Measurements from ENCODE around the gene CCDC120. TPM values are rescaled to one million over a fixed set of nuclear protein-coding genes. Genes with fewer than 3 reads are reported as not detected.

The CCDC120 gene
- total RNA-seq, 2 experiments from 2014 or later: 1.4 to 3.6 TPM

DNA sequence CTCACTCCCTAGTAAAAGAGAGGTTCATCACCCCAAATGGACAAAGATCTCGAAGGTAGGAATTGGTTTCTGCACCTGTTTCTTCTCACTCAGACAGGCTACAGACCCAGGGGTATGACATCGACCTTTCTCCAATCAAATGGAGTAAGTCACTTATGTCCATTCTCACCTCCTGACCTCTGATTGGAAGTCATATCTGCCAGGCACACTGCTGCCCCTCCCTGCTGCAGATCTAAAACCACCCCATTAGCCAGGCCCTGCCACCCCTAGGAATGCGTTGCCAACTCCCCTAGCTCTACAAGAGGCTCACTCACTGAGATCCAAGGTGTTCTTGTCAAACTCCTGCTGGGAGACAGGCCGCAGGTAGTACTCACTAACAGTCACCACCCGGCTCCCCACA lies 57.9 kb downstream of the CCDC120 start:
- peaks cover 31% of the 10 kb centered on the region for H3K36me3 ChIP-seq (ENCODE audit: insufficient read depth, low read length)
- DNase-seq (ENCODE audit: low spot score): no peak
- H3K4me2 ChIP-seq (ENCODE audit: low read length): no peak overlapping the region
- POLR2A ChIA-PET: no interaction called here
- BruUV-seq (replicated peaks): no TSS peak
- no peak for TF ChIP-seq EZH2phosphoT487 (IDR thresholded peaks at IDR 0.05; ENCODE audit: borderline replicate concordance, low read depth, low read length)
- TF ChIP-seq, protein P1, sequence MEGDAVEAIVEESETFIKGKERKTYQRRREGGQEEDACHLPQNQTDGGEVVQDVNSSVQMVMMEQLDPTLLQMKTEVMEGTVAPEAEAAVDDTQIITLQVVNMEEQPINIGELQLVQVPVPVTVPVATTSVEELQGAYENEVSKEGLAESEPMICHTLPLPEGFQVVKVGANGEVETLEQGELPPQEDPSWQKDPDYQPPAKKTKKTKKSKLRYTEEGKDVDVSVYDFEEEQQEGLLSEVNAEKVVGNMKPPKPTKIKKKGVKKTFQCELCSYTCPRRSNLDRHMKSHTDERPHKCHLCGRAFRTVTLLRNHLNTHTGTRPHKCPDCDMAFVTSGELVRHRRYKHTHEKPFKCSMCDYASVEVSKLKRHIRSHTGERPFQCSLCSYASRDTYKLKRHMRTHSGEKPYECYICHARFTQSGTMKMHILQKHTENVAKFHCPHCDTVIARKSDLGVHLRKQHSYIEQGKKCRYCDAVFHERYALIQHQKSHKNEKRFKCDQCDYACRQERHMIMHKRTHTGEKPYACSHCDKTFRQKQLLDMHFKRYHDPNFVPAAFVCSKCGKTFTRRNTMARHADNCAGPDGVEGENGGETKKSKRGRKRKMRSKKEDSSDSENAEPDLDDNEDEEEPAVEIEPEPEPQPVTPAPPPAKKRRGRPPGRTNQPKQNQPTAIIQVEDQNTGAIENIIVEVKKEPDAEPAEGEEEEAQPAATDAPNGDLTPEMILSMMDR (conservative IDR thresholded peaks at IDR 0.05; ENCODE audit: low read length): no peak
- no peak overlapping the region for H3K27ac ChIP-seq (ENCODE audit: low read depth, low read length, poor library complexity, severe bottlenecking)
- no peaks in the 10 kb centered on the region for H3K4me1 ChIP-seq (ENCODE audit: insufficient read depth, low read length, poor library complexity, severe bottlenecking)
- no peaks in the 10 kb centered on the region for H3K9me2 ChIP-seq (ENCODE audit: insufficient read depth, low read length)
- H3K79me2 ChIP-seq (ENCODE audit: insufficient read depth, low read depth, low read length): no peaks in the 10 kb centered on the region
- H3K4me3 ChIP-seq (ENCODE audit: low read depth, low read length, poor library complexity, severe bottlenecking): no peak overlapping the region
- intact Hi-C loops (cut with micrococcal nuclease; ENCODE audit: unreplicated experiment): no loop called here
- no peaks in the 10 kb centered on the region for H4K20me1 ChIP-seq (ENCODE audit: insufficient read depth, low read length)
- H2AFZ ChIP-seq (ENCODE audit: low read length): no peak overlapping the region
- CTCF ChIA-PET (ENCODE audit: unreplicated experiment): no interaction called here
- H3K9me3 ChIP-seq (ENCODE audit: low read length): no peaks in the 10 kb centered on the region

DNA sequence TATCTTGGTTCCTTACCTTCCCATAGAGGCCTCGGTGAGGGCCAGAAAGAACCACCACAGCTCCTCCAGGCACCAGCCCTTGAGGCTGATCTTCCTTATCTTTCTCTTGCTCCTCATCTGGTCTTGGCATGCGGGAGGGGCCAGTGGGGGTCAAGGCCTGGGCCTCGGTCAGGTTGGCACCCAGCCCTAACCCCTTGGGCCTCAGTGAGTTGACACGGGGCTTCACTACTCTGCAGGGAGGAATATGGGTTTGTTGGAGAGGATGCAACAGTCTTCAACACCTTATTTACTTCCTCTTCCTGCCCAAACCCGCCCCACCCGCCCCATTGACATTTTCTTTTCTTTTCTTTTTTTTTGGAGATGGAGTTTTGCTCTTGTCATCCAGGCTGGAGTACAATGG lies 58.8 kb downstream of the CCDC120 start:
- no TSS peak for BruUV-seq (replicated peaks)

More for the DNA sequence above, 58.8 kb downstream of the CCDC120 start:
- H2AFZ ChIP-seq (ENCODE audit: low read length): no peak overlapping the region
- no peak for TF ChIP-seq EZH2phosphoT487 (IDR thresholded peaks at IDR 0.05; ENCODE audit: borderline replicate concordance, low read depth, low read length)
- TF ChIP-seq, protein P1 (conservative IDR thresholded peaks at IDR 0.05; ENCODE audit: low read length): no peak
- H3K27ac ChIP-seq (ENCODE audit: low read depth, low read length, poor library complexity, severe bottlenecking): no peak overlapping the region
- H3K36me3 ChIP-seq (ENCODE audit: insufficient read depth, low read length): peaks cover 31% of the 10 kb centered on the region
- no peaks in the 10 kb centered on the region for H4K20me1 ChIP-seq (ENCODE audit: insufficient read depth, low read length)
- no peaks in the 10 kb centered on the region for H3K9me3 ChIP-seq (ENCODE audit: low read length)
- H3K79me2 ChIP-seq (ENCODE audit: insufficient read depth, low read depth, low read length): peaks cover 2% of the 10 kb centered on the region; the same call in 1 of the 2 replicates
- no peak for DNase-seq (ENCODE audit: low spot score)
- no peaks in the 10 kb centered on the region for H3K9me2 ChIP-seq (ENCODE audit: insufficient read depth, low read length)
- H3K4me2 ChIP-seq (ENCODE audit: low read length): no peak overlapping the region
- intact Hi-C loops (cut with micrococcal nuclease; ENCODE audit: unreplicated experiment): no loop called here
- ChIA-PET CTCF (ENCODE audit: unreplicated experiment) (no interaction called here), POLR2A (no interaction called here)
- H3K4me3 ChIP-seq (ENCODE audit: low read depth, low read length, poor library complexity, severe bottlenecking): no peak overlapping the region
- H3K4me1 ChIP-seq (ENCODE audit: insufficient read depth, low read length, poor library complexity, severe bottlenecking): peaks cover 4% of the 10 kb centered on the region

Small RNA genes within 50 kb of the gene (small RNA-seq; reads per million reads assigned to genes)
- gene RNU4-52P: 0.16 reads per million

Other genes with a start within 250 kb of the CCDC120 start
- gene ERAS, start 232.5 kb upstream of the CCDC120 start, total RNA-seq (2014; rRNA removed; shearing (Covaris generic)): 0.26 and 0.60 TPM in 2 replicates
- 0.30 TPM in 1 of 2 replicates, not detected in the other for gene ERAS, start 232.5 kb upstream of the CCDC120 start, total RNA-seq (2022)
- not detected in 2 replicates for gene PCSK1N, start 223.4 kb upstream of the CCDC120 start, total RNA-seq (2014; rRNA removed; shearing (Covaris generic))
- not detected in 2 replicates for gene PCSK1N, start 223.4 kb upstream of the CCDC120 start, total RNA-seq (2022)
- 54.3 and 83.3 TPM in 2 replicates for gene TIMM17B, start 161.2 kb upstream of the CCDC120 start, total RNA-seq (2014; rRNA removed; shearing (Covaris generic))
- gene TIMM17B, start 161.2 kb upstream of the CCDC120 start, total RNA-seq (2022): 79.3 and 90.0 TPM in 2 replicates
- 72.7 and 90.5 TPM in 2 replicates for gene PQBP1, start 161.1 kb upstream of the CCDC120 start, total RNA-seq (2014; rRNA removed; shearing (Covaris generic))
- 79.6 and 93.0 TPM in 2 replicates for gene PQBP1, start 161.1 kb upstream of the CCDC120 start, total RNA-seq (2022)
- gene SLC35A2, start 147.4 kb upstream of the CCDC120 start, total RNA-seq (2014; rRNA removed; shearing (Covaris generic)): 7.1 and 9.9 TPM in 2 replicates
- gene SLC35A2, start 147.4 kb upstream of the CCDC120 start, total RNA-seq (2022): 18.4 and 22.2 TPM in 2 replicates
- gene PIM2, start 140.0 kb upstream of the CCDC120 start, total RNA-seq (2014; rRNA removed; shearing (Covaris generic)): 41.7 and 60.3 TPM in 2 replicates
- 146 and 148 TPM in 2 replicates for gene PIM2, start 140.0 kb upstream of the CCDC120 start, total RNA-seq (2022)
- gene OTUD5, start 101.4 kb upstream of the CCDC120 start, total RNA-seq (2014; rRNA removed; shearing (Covaris generic)): 33.3 and 38.5 TPM in 2 replicates
- 51.7 and 55.7 TPM in 2 replicates for gene OTUD5, start 101.4 kb upstream of the CCDC120 start, total RNA-seq (2022)
- 4.0 and 7.6 TPM in 2 replicates for gene KCND1, start 87.2 kb upstream of the CCDC120 start, total RNA-seq (2014; rRNA removed; shearing (Covaris generic))
- 8.8 and 13.6 TPM in 2 replicates for gene KCND1, start 87.2 kb upstream of the CCDC120 start, total RNA-seq (2022)
- 27.5 and 42.7 TPM in 2 replicates for gene GRIPAP1, start 56.7 kb upstream of the CCDC120 start, total RNA-seq (2014; rRNA removed; shearing (Covaris generic))
- gene GRIPAP1, start 56.7 kb upstream of the CCDC120 start, total RNA-seq (2022): 95.9 and 98.3 TPM in 2 replicates
- gene TFE3, start 15.6 kb upstream of the CCDC120 start, total RNA-seq (2014; rRNA removed; shearing (Covaris generic)): 7.6 and 10.2 TPM in 2 replicates
- gene TFE3, start 15.6 kb upstream of the CCDC120 start, total RNA-seq (2022): 19.0 and 19.8 TPM in 2 replicates
- gene PRAF2, start 15.0 kb downstream of the CCDC120 start, total RNA-seq (2014; rRNA removed; shearing (Covaris generic)): 2.3 and 8.1 TPM in 2 replicates
- 17.5 and 20.3 TPM in 2 replicates for gene PRAF2, start 15.0 kb downstream of the CCDC120 start, total RNA-seq (2022)
- gene WDR45, start 20.9 kb downstream of the CCDC120 start, total RNA-seq (2014; rRNA removed; shearing (Covaris generic)): 32.4 and 37.6 TPM in 2 replicates
- gene WDR45, start 20.9 kb downstream of the CCDC120 start, total RNA-seq (2022): 46.2 and 48.7 TPM in 2 replicates
- 18.8 and 27.5 TPM in 2 replicates for gene GPKOW, start 64.7 kb downstream of the CCDC120 start, total RNA-seq (2014; rRNA removed; shearing (Covaris generic))
- gene GPKOW, start 64.7 kb downstream of the CCDC120 start, total RNA-seq (2022): 16.8 and 17.7 TPM in 2 replicates
- gene MAGIX, start 103.8 kb downstream of the CCDC120 start, total RNA-seq (2014; rRNA removed; shearing (Covaris generic)): 0.85 and 1.0 TPM in 2 replicates
- gene MAGIX, start 103.8 kb downstream of the CCDC120 start, total RNA-seq (2022): 1.1 and 1.7 TPM in 2 replicates
- 16.7 and 21.2 TPM in 2 replicates for gene PLP2, start 112.9 kb downstream of the CCDC120 start, total RNA-seq (2014; rRNA removed; shearing (Covaris generic))
- gene PLP2, start 112.9 kb downstream of the CCDC120 start, total RNA-seq (2022): 54.3 and 56.9 TPM in 2 replicates
- gene PRICKLE3, start 127.4 kb downstream of the CCDC120 start, total RNA-seq (2014; rRNA removed; shearing (Covaris generic)): 9.9 and 10.6 TPM in 2 replicates
- 11.0 and 16.7 TPM in 2 replicates for gene PRICKLE3, start 127.4 kb downstream of the CCDC120 start, total RNA-seq (2022)
- gene SYP, start 141.2 kb downstream of the CCDC120 start, total RNA-seq (2014; rRNA removed; shearing (Covaris generic)): 0.79 and 2.3 TPM in 2 replicates
- 2.3 and 2.9 TPM in 2 replicates for gene SYP, start 141.2 kb downstream of the CCDC120 start, total RNA-seq (2022)
- not detected in 2 replicates for gene CACNA1F, start 174.3 kb downstream of the CCDC120 start, total RNA-seq (2014; rRNA removed; shearing (Covaris generic))
- gene CACNA1F, start 174.3 kb downstream of the CCDC120 start, total RNA-seq (2022): not detected in 2 replicates
- gene CCDC22, start 176.5 kb downstream of the CCDC120 start, total RNA-seq (2014; rRNA removed; shearing (Covaris generic)): not detected in 2 replicates
- gene CCDC22, start 176.5 kb downstream of the CCDC120 start, total RNA-seq (2022): 10.8 and 13.7 TPM in 2 replicates
- 0.06 TPM in 1 of 2 replicates, not detected in the other for gene FOXP3, start 205.7 kb downstream of the CCDC120 start, total RNA-seq (2014; rRNA removed; shearing (Covaris generic))
- 0.57 and 0.59 TPM in 2 replicates for gene FOXP3, start 205.7 kb downstream of the CCDC120 start, total RNA-seq (2022)
- gene PPP1R3F, start 210.8 kb downstream of the CCDC120 start, total RNA-seq (2014; rRNA removed; shearing (Covaris generic)): 5.1 and 11.8 TPM in 2 replicates
- gene PPP1R3F, start 210.8 kb downstream of the CCDC120 start, total RNA-seq (2022): 5.3 and 5.5 TPM in 2 replicates
- gene GAGE10, start 244.6 kb downstream of the CCDC120 start, total RNA-seq (2014; rRNA removed; shearing (Covaris generic)): not detected in 2 replicates
- gene GAGE10, start 244.6 kb downstream of the CCDC120 start, total RNA-seq (2022): not detected in 2 replicates